Adrenal gland (tissue), 12 donors: ENCODE measurements around the gene ANKRD7. TPM values are rescaled to one million over a fixed set of nuclear protein-coding genes. Genes with fewer than 3 reads are reported as not detected.

Source experiments
- DNase-seq, 7 donors: peaks; one replicate each; pipeline ENCODE4 v3.0.0-alpha.2; 2019 to 2020
- H3K27ac ChIP-seq, 5 donors: fragments of 200-600 bp; sonication (generic) in 4 of 5; 1 replicate in 3 of 5; 2 replicates in 2 of 5; pipeline versions ENCODE4 v1.5.1 to v1.8.0; 2016 to 2020; ENCODE audit warnings: mild to moderate bottlenecking in 1 of 5
- H3K27me3 ChIP-seq: fragments of 200-600 bp; 2 replicates; pipeline ENCODE4 v1.8.0; 2021
- H3K36me3 ChIP-seq, 2 donors: fragments of 200-600 bp; replicated peaks in 1 of 2; 1 replicate in 1 of 2; 2 replicates in 1 of 2; pipeline versions ENCODE4 v1.5.1 to v1.8.0; 2018 to 2022
- H3K4me1 ChIP-seq, 2 donors: fragments of 200-600 bp; replicated peaks in 1 of 2; 1 replicate in 1 of 2; 2 replicates in 1 of 2; pipeline versions ENCODE4 v1.5.1 to v1.8.0; 2018 to 2021
- H3K4me3 ChIP-seq, 4 donors: fragments of 200-600 bp; sonication (generic) in 3 of 4; one replicate each; pipeline ENCODE4 v1.5.1; 2016 to 2018
- H3K9me3 ChIP-seq, 3 donors: fragments of 200-600 bp; sonication (generic) in 1 of 3; replicated peaks in 1 of 3; 1 replicate in 2 of 3; 2 replicates in 1 of 3; pipeline versions ENCODE4 v1.5.1 to v1.8.0; 2016 to 2021
- CTCF ChIP-seq, 6 experiments: fragments of 450-650 bp in 4 of 6; fragments of 200-600 bp in 2 of 6; sonication (generic) in 1 of 6; IDR thresholded peaks; 1 replicate in 5 of 6; 2 replicates in 1 of 6; pipeline versions ENCODE4 v1.5.1 to v1.8.0; 2016 to 2021; ENCODE audit warnings: antibody characterized with exemption in 6 of 6, mild to moderate bottlenecking in 2 of 6, moderate library complexity in 1 of 6
- POLR2A ChIP-seq, 2 donors: fragments of 450-650 bp; IDR thresholded peaks; one replicate each; pipeline ENCODE4 v1.6.1; 2017; ENCODE audit warnings: antibody characterized with exemption in 2 of 2, mild to moderate bottlenecking in 2 of 2, moderate library complexity in 1 of 2
- intact Hi-C, 2 donors: fragments of 100-400 bp; cut with DNase I; formaldehyde crosslinking; loops; one replicate each; pipeline versions ENCODE4 v1.14.1 to v1.15.0; 2022 to 2023
- polyA plus RNA-seq, 3 donors: library from polyadenylated mRNA; stranded (reverse); fragments of 200-250 nt in 2 of 3; fragments of 350-450 nt in 1 of 3; fragmentation: Illumina TruSeq in 1 of 3; extraction: RNeasy Lipid Tissue Mini Kit (QIAGEN cat#74804) in 1 of 3; gene quantifications; one replicate each; pipeline ENCODE4 v1.2.3, GENCODE V29; 2013 to 2014
- total RNA-seq, 9 donors: library from RNA; depleted of rRNA in 4 of 9; stranded (reverse); fragments of >200 nt in 4 of 9; fragments of 120-200 nt in 1 of 9; fragmentation: NEBNext Ultra II Directional in 1 of 9; extraction: Animal tissue kit (Norgen Biotek cat#: 25700) in 1 of 9; gene quantifications; one replicate each; pipeline versions ENCODE4 v1.1.0 to v1.2.4, GENCODE V29; 2013 to 2023
- donor health status: healthy with polysubstance abuse.
- donor health status: Bipolar disorder and iron deficiency.
- donor health status: DM: yes; HTN: yes; CAD: no.
- donor health status: DM: no; HTN: no; CAD: no.
- donor health status: DM: no; HTN: no; CAD: no.
- donor health status: DM: yes; HTN: yes; CAD: no.

ANKRD7 gene
- total and polyA plus RNA-seq, 12 donors, result 0.48 to 9.4 (median 1.2) TPM; not detected in 1

DNA sequence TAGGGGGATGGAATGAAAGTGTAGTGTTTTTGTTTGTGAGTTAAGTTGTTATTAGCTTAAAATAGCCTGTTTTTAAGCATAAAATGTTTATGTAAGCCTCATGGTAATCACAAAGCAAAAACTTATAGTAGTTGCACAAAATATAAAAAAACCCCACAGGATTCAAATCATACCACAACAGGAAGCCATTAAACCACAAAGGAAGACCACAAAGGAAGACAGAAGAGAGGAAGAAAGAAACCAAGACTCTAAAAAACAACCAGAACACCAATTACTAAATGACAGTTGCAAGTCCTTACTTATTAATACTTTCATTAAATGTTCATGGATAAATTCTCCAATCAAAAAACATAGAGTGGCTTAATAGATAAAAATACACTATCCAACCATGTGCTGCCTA lies 63.6 kb downstream of the ANKRD7 start:
- no peaks in the 10 kb centered on the region for H3K4me1 ChIP-seq
- DNase-seq, result no peak
- H3K27ac ChIP-seq, result no peak overlapping the region
- H3K27me3 ChIP-seq, result no peaks in the 10 kb centered on the region
- H3K9me3 ChIP-seq, result no peaks in the 10 kb centered on the region
- TF ChIP-seq POLR2A (IDR thresholded peaks at IDR 0.05) (no peak), CTCF (IDR thresholded peaks at IDR 0.05) (no peak)
- H3K36me3 ChIP-seq, result no peaks in the 10 kb centered on the region
- intact Hi-C loops, result no loop called here
- H3K4me3 ChIP-seq, result no peak overlapping the region

DNA sequence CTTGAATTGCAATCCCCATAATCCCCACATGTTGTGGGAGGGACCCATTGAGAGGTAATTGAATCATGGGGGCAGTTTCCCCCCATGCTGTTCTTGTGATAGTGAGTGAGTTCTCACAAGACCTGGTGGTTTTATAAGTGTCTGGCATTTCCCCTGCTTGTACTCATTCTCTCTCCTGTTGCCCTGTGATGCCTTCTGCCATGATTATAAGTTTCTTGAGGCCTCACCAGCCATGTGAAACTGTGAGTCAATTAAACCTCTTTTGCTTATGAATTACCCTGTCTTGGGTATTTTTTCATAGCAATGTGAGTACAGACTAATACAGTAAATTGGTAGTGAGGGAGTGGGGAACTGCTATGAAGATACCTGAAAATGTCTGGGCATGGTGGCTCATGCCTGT lies 65.0 kb downstream of the ANKRD7 start:
- no peak for TF ChIP-seq POLR2A (IDR thresholded peaks at IDR 0.05)
- no peak for TF ChIP-seq CTCF (IDR thresholded peaks at IDR 0.05)
- H3K4me1 ChIP-seq, result no peaks in the 10 kb centered on the region
- H3K27me3 ChIP-seq, result no peaks in the 10 kb centered on the region
- intact Hi-C loops, result no loop called here
- H3K9me3 ChIP-seq, result no peaks in the 10 kb centered on the region
- H3K36me3 ChIP-seq, result no peaks in the 10 kb centered on the region
- no peak overlapping the region for H3K27ac ChIP-seq
- no peak for DNase-seq
- no peak overlapping the region for H3K4me3 ChIP-seq

Other genes with a start within 250 kb of the ANKRD7 start
- gene LSM8, start 40.5 kb upstream of the ANKRD7 start, total RNA-seq, result 10 to 100 TPM in 8 of 9 donors, 1 to 10 TPM in 1; 5.3 to 61.8 (median 21.6) TPM
- gene LSM8, start 40.5 kb upstream of the ANKRD7 start, polyA plus RNA-seq, result 10 to 100 TPM; 24.2 to 44.6 (median 24.4) TPM